Panc1 (cell line): Measurements from ENCODE around the gene KCNQ1.

Source experiments
- CTCF ChIP-seq: fragments of 450-650 bp; IDR thresholded peaks from 2 replicates; pipeline ENCODE4 v1.5.1; 2017; ENCODE audit warnings: mild to moderate bottlenecking
- POLR2AphosphoS5 ChIP-seq: IDR thresholded peaks from 2 replicates; pipeline ENCODE4 v1.6.1; 2012; ENCODE audit warnings: mild to moderate bottlenecking, low read depth, low read length, moderate library complexity
- SIN3A ChIP-seq: IDR thresholded peaks from 2 replicates; pipeline ENCODE4 v1.6.1; 2012; ENCODE audit warnings: low read depth, mild to moderate bottlenecking, low read length, moderate library complexity, borderline replicate concordance; ENCODE audit not compliant: insufficient read depth
- TCF7L2 ChIP-seq: IDR thresholded peaks from 2 replicates; pipeline ENCODE4 v1.6.1; 2011; ENCODE audit warnings: mild to moderate bottlenecking, low read depth, low read length, inconsistent platforms

GRCh38 chr11:2833051-2833715 is 388.4 kb downstream of the KCNQ1 start:
- TF ChIP-seq TCF7L2: no peak
- no peak for TF ChIP-seq CTCF
- TF ChIP-seq POLR2AphosphoS5: no peak
- TF ChIP-seq SIN3A: no peak
